ENCODE data around the gene RSPRY1.

The RSPRY1 gene

DNA sequence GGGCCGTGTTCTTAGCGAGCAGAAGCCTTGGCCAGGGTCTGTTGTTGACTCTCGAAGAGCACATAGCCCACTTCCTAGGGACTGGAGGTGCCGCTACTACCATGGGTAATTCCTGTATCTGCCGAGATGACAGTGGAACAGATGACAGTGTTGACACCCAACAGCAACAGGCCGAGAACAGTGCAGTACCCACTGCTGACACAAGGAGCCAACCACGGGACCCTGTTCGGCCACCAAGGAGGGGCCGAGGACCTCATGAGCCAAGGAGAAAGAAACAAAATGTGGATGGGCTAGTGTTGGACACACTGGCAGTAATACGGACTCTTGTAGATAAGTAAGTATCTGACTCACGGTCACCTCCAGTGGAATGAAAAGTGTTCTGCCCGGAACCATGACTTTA is 18.5 kb downstream of the RSPRY1 start:
- no peak for TF ChIP-seq CTCF (IDR thresholded peaks at IDR 0.05)
- H3K4me3 ChIP-seq = no peak overlapping the region
- DNase-seq (ENCODE audit: low spot score) = no peak
- no peak overlapping the region for H3K27ac ChIP-seq

DNA sequence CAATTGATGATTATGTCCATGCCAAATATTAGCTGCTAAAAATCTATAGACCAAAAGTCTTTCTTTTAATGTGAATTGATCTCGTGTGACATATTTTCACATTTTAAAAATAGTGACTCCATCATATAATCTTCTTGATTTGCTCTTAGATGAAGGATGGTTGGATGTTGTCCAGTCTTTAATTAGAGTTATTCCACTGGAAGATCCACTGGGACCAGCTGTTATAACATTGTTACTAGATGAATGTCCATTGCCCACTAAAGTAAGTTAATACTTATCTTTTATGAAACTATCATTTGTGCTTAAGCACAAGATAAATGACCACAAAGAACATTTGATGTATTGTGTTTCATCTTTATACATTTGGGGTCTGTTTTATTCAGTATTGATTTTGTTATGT is 22.8 kb downstream of the RSPRY1 start:
- TF ChIP-seq CTCF (IDR thresholded peaks at IDR 0.05) = no peak
- H3K27ac ChIP-seq = no peak overlapping the region
- H3K4me3 ChIP-seq = no peak overlapping the region
- no peak for DNase-seq (ENCODE audit: low spot score)

DNA sequence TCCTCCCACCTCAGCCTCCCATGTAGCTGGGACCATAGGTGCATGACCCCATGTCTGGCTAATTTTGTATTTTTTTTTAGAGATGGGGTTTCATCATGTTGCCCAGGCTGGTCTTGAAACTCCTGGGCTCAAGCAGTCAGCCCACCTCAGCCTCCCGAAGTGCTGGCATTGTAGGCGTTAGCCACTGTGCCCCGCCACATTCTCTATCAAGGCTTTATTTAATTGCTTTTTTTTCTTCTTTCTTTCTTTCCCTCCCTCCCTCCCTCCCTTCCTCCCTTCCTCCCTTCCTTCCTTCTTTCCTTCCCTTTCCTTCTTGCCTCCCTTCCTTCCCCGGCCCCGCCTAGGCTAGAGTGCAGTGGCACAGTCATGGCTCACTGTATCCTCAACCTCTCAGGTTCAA is 23.7 kb downstream of the RSPRY1 start:
- no peak overlapping the region for H3K4me3 ChIP-seq
- TF ChIP-seq CTCF (IDR thresholded peaks at IDR 0.05) = no peak

DNA sequence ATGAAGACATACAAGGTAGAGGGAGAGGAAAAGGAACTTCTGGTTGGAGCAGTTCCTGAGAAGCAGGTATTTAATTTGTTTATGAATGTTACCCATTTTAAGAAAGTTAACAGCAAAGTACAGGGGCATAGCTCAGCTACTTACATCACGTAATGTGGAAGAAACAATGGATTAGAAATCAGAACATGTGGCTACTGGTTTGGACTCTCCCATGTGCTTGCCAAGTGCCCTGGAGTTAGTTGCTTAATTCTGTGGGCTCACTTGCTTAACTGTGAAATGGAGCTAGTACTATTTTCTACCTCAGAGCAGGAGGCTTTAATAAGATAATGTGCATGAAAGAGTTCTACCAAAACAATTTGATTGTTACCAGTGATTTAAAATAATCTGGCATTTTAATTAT is 27.3 kb downstream of the RSPRY1 start:
- no peak overlapping the region for H3K27ac ChIP-seq
- no peak for TF ChIP-seq CTCF (IDR thresholded peaks at IDR 0.05)

More for the DNA sequence above, 23.7 kb downstream of the RSPRY1 start:
- no peak overlapping the region for H3K27ac ChIP-seq
- DNase-seq (ENCODE audit: low spot score) = no peak

GRCh38 chr16:57216968-57217367 is 30.8 kb downstream of the RSPRY1 start:
- Histone ChIP-seq H3K27ac (no peak overlapping the region), H3K4me3 (no peak overlapping the region)
- DNase-seq (ENCODE audit: low spot score) = no peak
- no peak for TF ChIP-seq CTCF (IDR thresholded peaks at IDR 0.05)

More for the DNA sequence above, 27.3 kb downstream of the RSPRY1 start:
- no peak for DNase-seq (ENCODE audit: low spot score)
- no peak overlapping the region for H3K4me3 ChIP-seq

DNA sequence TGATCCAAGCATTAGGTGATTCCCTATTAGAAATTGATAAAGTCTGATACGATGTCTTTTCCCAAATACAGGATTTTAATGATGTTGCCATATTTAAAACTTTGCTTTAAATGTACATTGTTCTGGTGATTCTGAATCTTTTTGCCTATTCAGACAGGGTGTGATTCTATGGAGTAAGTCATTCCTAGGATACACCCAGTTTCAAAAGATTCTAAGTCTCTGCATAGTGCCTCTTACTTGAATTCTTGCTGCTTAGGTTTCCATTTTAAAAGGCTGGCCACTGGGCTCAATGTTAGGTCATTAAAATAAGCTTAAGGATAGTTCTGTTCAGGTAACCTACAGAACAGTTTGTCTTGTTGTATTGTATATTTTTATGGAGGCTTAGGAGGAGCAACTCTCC is 36.9 kb downstream of the RSPRY1 start:
- no peak for DNase-seq (ENCODE audit: low spot score)
- Histone ChIP-seq H3K4me3 (no peak overlapping the region), H3K27ac (no peak overlapping the region)
- no peak for TF ChIP-seq CTCF (IDR thresholded peaks at IDR 0.05)

GRCh38 chr16:57224651-57225335 is 38.7 kb downstream of the RSPRY1 start:
- H3K27ac ChIP-seq = no peak overlapping the region
- no peak for TF ChIP-seq CTCF (IDR thresholded peaks at IDR 0.05)
- H3K4me3 ChIP-seq = no peak overlapping the region

More at GRCh38 chr16:57224651-57225335, 38.7 kb downstream of the RSPRY1 start:
- DNase-seq (ENCODE audit: low spot score) = no peak
